Mammary epithelial cell (primary cell): Measurements from ENCODE around the gene PPP1R26.

ENCODE experiments used
- EZH2 ChIP-seq: IDR thresholded peaks from 2 replicates; pipeline ENCODE4 v1.6.1; 2012; ENCODE audit warnings: low read length, inconsistent platforms, borderline replicate concordance
- TF ChIP-seq, protein P1 (sequence below), 2 donors: IDR thresholded peaks in 1 of 2; conservative IDR thresholded peaks in 1 of 2; 2 replicates each; pipeline ENCODE4 v1.5.1; 2011 to 2012; ENCODE audit warnings: inconsistent platforms in 2 of 2, low read length in 2 of 2, mild to moderate bottlenecking in 2 of 2, control low read depth in 1 of 2, low read depth in 1 of 2; ENCODE audit not compliant: insufficient read depth in 1 of 2; ENCODE audit errors: extremely low read depth in 1 of 2

DNA sequence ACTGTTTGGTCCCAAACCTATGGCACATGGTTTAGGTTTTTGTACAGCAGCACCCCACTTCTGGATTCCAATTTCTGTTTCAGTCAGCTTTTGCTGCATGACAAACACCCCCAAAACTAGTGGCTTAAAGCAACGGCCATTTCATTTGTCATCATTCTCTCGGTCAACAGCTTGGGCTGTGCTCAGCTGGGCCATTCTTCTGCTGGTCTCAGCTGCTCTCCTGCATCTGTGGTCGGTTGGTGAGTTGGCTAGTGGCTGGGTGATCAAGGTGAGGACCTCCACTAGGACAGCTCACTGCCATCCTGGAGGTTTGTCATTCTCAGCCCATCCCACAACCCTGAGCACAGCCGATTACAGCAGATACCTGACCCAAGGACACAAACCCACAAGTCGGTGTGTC, 24.8 kb upstream of the PPP1R26 start:
- TF ChIP-seq, protein P1, sequence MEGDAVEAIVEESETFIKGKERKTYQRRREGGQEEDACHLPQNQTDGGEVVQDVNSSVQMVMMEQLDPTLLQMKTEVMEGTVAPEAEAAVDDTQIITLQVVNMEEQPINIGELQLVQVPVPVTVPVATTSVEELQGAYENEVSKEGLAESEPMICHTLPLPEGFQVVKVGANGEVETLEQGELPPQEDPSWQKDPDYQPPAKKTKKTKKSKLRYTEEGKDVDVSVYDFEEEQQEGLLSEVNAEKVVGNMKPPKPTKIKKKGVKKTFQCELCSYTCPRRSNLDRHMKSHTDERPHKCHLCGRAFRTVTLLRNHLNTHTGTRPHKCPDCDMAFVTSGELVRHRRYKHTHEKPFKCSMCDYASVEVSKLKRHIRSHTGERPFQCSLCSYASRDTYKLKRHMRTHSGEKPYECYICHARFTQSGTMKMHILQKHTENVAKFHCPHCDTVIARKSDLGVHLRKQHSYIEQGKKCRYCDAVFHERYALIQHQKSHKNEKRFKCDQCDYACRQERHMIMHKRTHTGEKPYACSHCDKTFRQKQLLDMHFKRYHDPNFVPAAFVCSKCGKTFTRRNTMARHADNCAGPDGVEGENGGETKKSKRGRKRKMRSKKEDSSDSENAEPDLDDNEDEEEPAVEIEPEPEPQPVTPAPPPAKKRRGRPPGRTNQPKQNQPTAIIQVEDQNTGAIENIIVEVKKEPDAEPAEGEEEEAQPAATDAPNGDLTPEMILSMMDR (conservative IDR thresholded peaks at IDR 0.05 in 1 of 2, IDR thresholded peaks at IDR 0.05 in 1 of 2; ENCODE audit: extremely low read depth in 1 of 2, insufficient read depth in 1 of 2, low read depth in 1 of 2, low read length in 2 of 2), result no peak
- TF ChIP-seq EZH2, result no peak
